Mesenchymal stem cell (in vitro differentiated cells and primary cell): ENCODE results near the gene GCNA.

Experiments used
- DNase-seq: peaks from one replicate; pipeline ENCODE4 v3.0.0-alpha.2; 2013
- H2AFZ ChIP-seq: one replicate; pipeline ENCODE4 v1.6.1; 2013; ENCODE audit warnings: low read depth, mild to moderate bottlenecking, control low read depth, inconsistent platforms, low read length, moderate library complexity
- H2AK5ac ChIP-seq: 2 replicates; pipeline ENCODE4 v1.6.1; 2013; ENCODE audit warnings: low read length, moderate library complexity, mild to moderate bottlenecking, inconsistent platforms; ENCODE audit not compliant: severe bottlenecking
- H2BK120ac ChIP-seq: one replicate; pipeline ENCODE4 v1.6.1; 2013; ENCODE audit warnings: low read depth, mild to moderate bottlenecking, inconsistent platforms, low read length, moderate library complexity
- H2BK12ac ChIP-seq, 2 experiments: one replicate each; pipeline ENCODE4 v1.6.1; 2013; ENCODE audit warnings: inconsistent platforms in 2 of 2, low read length in 2 of 2, mild to moderate bottlenecking in 2 of 2, moderate library complexity in 2 of 2, control low read depth in 1 of 2
- H2BK15ac ChIP-seq: one replicate; pipeline ENCODE4 v1.6.1; 2013; ENCODE audit warnings: mild to moderate bottlenecking, low read depth, inconsistent platforms; ENCODE audit not compliant: poor library complexity, severe bottlenecking
- H2BK5ac ChIP-seq: 2 replicates; pipeline ENCODE4 v1.6.1; 2013; ENCODE audit warnings: low read depth, mild to moderate bottlenecking, low read length, control low read depth, inconsistent platforms; ENCODE audit not compliant: poor library complexity, severe bottlenecking
- H3K14ac ChIP-seq, 2 experiments: one replicate each; pipeline ENCODE4 v1.6.1; 2013; ENCODE audit warnings: inconsistent platforms in 2 of 2, low read length in 2 of 2, control low read depth in 1 of 2, mild to moderate bottlenecking in 1 of 2, moderate library complexity in 1 of 2
- H3K18ac ChIP-seq, 2 experiments: one replicate each; pipeline ENCODE4 v1.6.1; 2013; ENCODE audit warnings: inconsistent platforms in 2 of 2, low read length in 2 of 2, control low read depth in 1 of 2, low read depth in 1 of 2, mild to moderate bottlenecking in 1 of 2
- H3K23ac ChIP-seq, 2 experiments: one replicate each; pipeline ENCODE4 v1.6.1; 2013; ENCODE audit warnings: inconsistent platforms in 2 of 2, low read length in 2 of 2, mild to moderate bottlenecking in 2 of 2, moderate library complexity in 2 of 2, control low read depth in 1 of 2
- H3K27ac ChIP-seq: 2 replicates; pipeline ENCODE4 v1.5.1; 2013; ENCODE audit warnings: mild to moderate bottlenecking, moderate library complexity, low read length, control low read depth, inconsistent platforms; ENCODE audit not compliant: poor library complexity, severe bottlenecking
- H3K27me3 ChIP-seq, 2 experiments: 2 replicates each; pipeline versions ENCODE4 v1.6.1 to v1.7.0; 2013; ENCODE audit warnings: low read length in 2 of 2, mild to moderate bottlenecking in 2 of 2, moderate library complexity in 2 of 2, control low read depth in 1 of 2, inconsistent platforms in 1 of 2; ENCODE audit not compliant: control insufficient read depth in 1 of 2, insufficient read depth in 1 of 2
- H3K36me3 ChIP-seq, 2 experiments: 2 replicates each; pipeline versions ENCODE4 v1.6.1 to v1.7.0; 2013; ENCODE audit warnings: low read length in 2 of 2, control low read depth in 1 of 2, inconsistent platforms in 1 of 2, low read depth in 1 of 2, mild to moderate bottlenecking in 1 of 2; ENCODE audit not compliant: insufficient read depth in 2 of 2, control insufficient read depth in 1 of 2
- H3K4ac ChIP-seq, 2 experiments: one replicate each; pipeline ENCODE4 v1.6.1; 2013; ENCODE audit warnings: inconsistent platforms in 2 of 2, low read length in 2 of 2, mild to moderate bottlenecking in 2 of 2, moderate library complexity in 2 of 2, control low read depth in 1 of 2, low read depth in 1 of 2
- H3K4me1 ChIP-seq: 2 replicates; pipeline ENCODE4 v1.6.1; 2013; ENCODE audit warnings: low read depth, low read length, control low read depth; ENCODE audit not compliant: control insufficient read depth, insufficient read depth
- H3K4me2 ChIP-seq: 2 replicates; pipeline ENCODE4 v1.6.1; 2013; ENCODE audit warnings: low read length, mild to moderate bottlenecking, inconsistent platforms; ENCODE audit not compliant: poor library complexity, severe bottlenecking
- H3K4me3 ChIP-seq, 2 experiments: 2 replicates each; pipeline versions ENCODE4 v1.5.1 to v1.7.0; 2013; ENCODE audit warnings: low read length in 2 of 2, mild to moderate bottlenecking in 2 of 2, control low read depth in 1 of 2, low read depth in 1 of 2; ENCODE audit not compliant: insufficient read depth in 1 of 2
- H3K79me1 ChIP-seq: replicated peaks from 2 replicates; pipeline ENCODE4 v1.6.1; 2013; ENCODE audit warnings: mild to moderate bottlenecking, control low read depth, low read length, inconsistent platforms; ENCODE audit not compliant: poor library complexity, severe bottlenecking
- H3K9ac ChIP-seq: 2 replicates; pipeline ENCODE4 v1.7.0; 2013; ENCODE audit warnings: mild to moderate bottlenecking, low read length, moderate library complexity
- H3K9me3 ChIP-seq: 2 replicates; pipeline ENCODE4 v1.7.0; 2013; ENCODE audit warnings: mild to moderate bottlenecking, low read length; ENCODE audit not compliant: control insufficient read depth
- H4K8ac ChIP-seq: one replicate; pipeline ENCODE4 v1.6.1; 2013; ENCODE audit warnings: inconsistent platforms, mild to moderate bottlenecking, low read length, moderate library complexity
- H4K91ac ChIP-seq: one replicate; pipeline ENCODE4 v1.6.1; 2013; ENCODE audit warnings: mild to moderate bottlenecking, low read length, inconsistent platforms
- WGBS: methylation state at CpG from one replicate; pipeline ENCODE4 v1.1.7; 2013; ENCODE audit warnings: mixed read lengths; 5-methylcytosine and 5-hydroxymethylcytosine counted together

Gene GCNA

GRCh38 chrX:71657267-71657666, 79.0 kb downstream of the GCNA start:
- Histone ChIP-seq H3K27me3 (peaks cover 0 to 23% of the 10 kb centered on the region in 2 experiments), H3K4ac (no peak overlapping the region), H3K18ac (no peak overlapping the region), H2AK5ac (no peak overlapping the region), H2AFZ (no peak overlapping the region), H2BK120ac (no peak overlapping the region), H3K4me2 (no peak overlapping the region), H3K4me3 (no peak overlapping the region), H3K9me3 (peaks cover 10% of the 10 kb centered on the region), H3K79me1 (no peaks in the 10 kb centered on the region), H3K23ac (no peak overlapping the region), H3K4me1 (no peaks in the 10 kb centered on the region), H3K36me3 (no peaks in the 10 kb centered on the region), H4K8ac (no peak overlapping the region), H3K9ac (no peak overlapping the region), H2BK5ac (no peak overlapping the region), H2BK12ac (no peak overlapping the region), H2BK15ac (no peak overlapping the region), H4K91ac (no peak overlapping the region), H3K14ac (no peak overlapping the region), H3K27ac (no peak overlapping the region)
- no peak for DNase-seq
- WGBS: 61% methylated on average over 3 of the region's 4 CpGs

- Histone ChIP-seq H3K27ac (no peak overlapping the region), H2BK5ac (no peak overlapping the region)
- WGBS: no CpG with 5 or more reads among the region's 3 CpGs
Observed at GRCh38 chrX:71659342-71659741, 81.1 kb downstream of the GCNA start.

GRCh38 chrX:71659959-71660358, 81.7 kb downstream of the GCNA start:
- H3K79me1 ChIP-seq: no peaks in the 10 kb centered on the region
- no peak overlapping the region for H3K9ac ChIP-seq
- no peak overlapping the region for H2BK120ac ChIP-seq
- H2BK5ac ChIP-seq: no peak overlapping the region
- H2BK15ac ChIP-seq: no peak overlapping the region
- H3K27me3 ChIP-seq: peaks cover 0 to 30% of the 10 kb centered on the region in 2 experiments
- no peak overlapping the region for H4K8ac ChIP-seq
- H4K91ac ChIP-seq: no peak overlapping the region
- H2BK12ac ChIP-seq: no peak overlapping the region
- no peak overlapping the region for H3K4me2 ChIP-seq
- H3K4me1 ChIP-seq: no peaks in the 10 kb centered on the region
- H2AFZ ChIP-seq: no peak overlapping the region
- no peak overlapping the region for H3K18ac ChIP-seq
- H3K9me3 ChIP-seq: peaks cover 10% of the 10 kb centered on the region
- DNase-seq: no peak
- no peak overlapping the region for H3K23ac ChIP-seq
- no peak overlapping the region for H3K4ac ChIP-seq
- no peak overlapping the region for H3K14ac ChIP-seq
- H3K27ac ChIP-seq: no peak overlapping the region
- 90% methylated on average over 2 of the region's 6 CpGs for WGBS
- no peaks in the 10 kb centered on the region for H3K36me3 ChIP-seq
- no peak overlapping the region for H2AK5ac ChIP-seq
- H3K4me3 ChIP-seq: no peak overlapping the region

More at GRCh38 chrX:71659342-71659741, 81.1 kb downstream of the GCNA start:
- Histone ChIP-seq H3K4ac (no peak overlapping the region), H3K9ac (no peak overlapping the region), H3K4me1 (no peaks in the 10 kb centered on the region), H3K79me1 (no peaks in the 10 kb centered on the region), H3K4me3 (no peak overlapping the region), H3K36me3 (no peaks in the 10 kb centered on the region), H3K4me2 (no peak overlapping the region), H3K14ac (no peak overlapping the region), H2AFZ (no peak overlapping the region), H3K23ac (no peak overlapping the region), H2BK15ac (no peak overlapping the region), H4K8ac (no peak overlapping the region), H2BK12ac (no peak overlapping the region), H2AK5ac (no peak overlapping the region), H2BK120ac (no peak overlapping the region), H4K91ac (no peak overlapping the region), H3K9me3 (peaks cover 10% of the 10 kb centered on the region), H3K18ac (no peak overlapping the region), H3K27me3 (peaks cover 0 to 27% of the 10 kb centered on the region in 2 experiments)
- DNase-seq: no peak

- H3K4ac ChIP-seq: no peak overlapping the region
- no peak overlapping the region for H2BK15ac ChIP-seq
- no peak overlapping the region for H3K18ac ChIP-seq
- H3K36me3 ChIP-seq: no peaks in the 10 kb centered on the region
- DNase-seq: no peak
- peaks cover 10% of the 10 kb centered on the region for H3K9me3 ChIP-seq
- no peak overlapping the region for H3K23ac ChIP-seq
- no peaks in the 10 kb centered on the region for H3K4me1 ChIP-seq
- H2AK5ac ChIP-seq: no peak overlapping the region
- H2BK12ac ChIP-seq: no peak overlapping the region
- no peak overlapping the region for H4K8ac ChIP-seq
- no peaks in the 10 kb centered on the region for H3K79me1 ChIP-seq
- H4K91ac ChIP-seq: no peak overlapping the region
- no peak overlapping the region for H3K4me2 ChIP-seq
- no peak overlapping the region for H2BK120ac ChIP-seq
- H3K27ac ChIP-seq: no peak overlapping the region
- no peak overlapping the region for H2BK5ac ChIP-seq
- H3K9ac ChIP-seq: no peak overlapping the region
- H3K4me3 ChIP-seq: no peak overlapping the region
- WGBS: 86% methylated on average over 16 of the region's 22 CpGs
- H3K14ac ChIP-seq: no peak overlapping the region
- peaks cover 0 to 32% of the 10 kb centered on the region in 2 experiments for H3K27me3 ChIP-seq
- H2AFZ ChIP-seq: no peak overlapping the region
Observed at GRCh38 chrX:71660562-71661416, 82.6 kb downstream of the GCNA start.
